ENCODE data around the gene SENP7.

GRCh38 chr3:101281521-101282030 lies 231.4 kb downstream of the SENP7 start:
- no peak for TF ChIP-seq TSHZ2 (CRISPR knock-in tag; IDR thresholded peaks at IDR 0.05)
- TF ChIP-seq CREB5 (CRISPR knock-in tag; IDR thresholded peaks at IDR 0.05; ENCODE audit: low read depth), result no peak
- TF ChIP-seq ZFP30 (CRISPR knock-in tag; IDR thresholded peaks at IDR 0.05), result no peak
- no peak for TF ChIP-seq ZNF70 (CRISPR knock-in tag; IDR thresholded peaks at IDR 0.05)
- no peak for TF ChIP-seq ARNTL (CRISPR knock-in tag; IDR thresholded peaks at IDR 0.05; ENCODE audit: borderline replicate concordance, low read depth)
- TF ChIP-seq ZFP3 (CRISPR knock-in tag; IDR thresholded peaks at IDR 0.05), result no peak
- no peak for TF ChIP-seq TCF4 (CRISPR knock-in tag; IDR thresholded peaks at IDR 0.05; ENCODE audit: borderline replicate concordance)

Data from SK-N-SH treated with all-trans-retinoic acid at 6 μM for 48 hours (cell line).